Endothelial cell of hepatic sinusoid (primary cell): Measurements from ENCODE around the gene RASAL2.
"Not testable (repeated sequence)": the region's sequence is repeated elsewhere in the genome, so short reads cannot be mapped to it uniquely, and the experiment has no call there.

Experiments
- in situ Hi-C: cut with HindIII; loops from 2 replicates; pipeline ENCODE4 v1.10.0; 2017; ENCODE audit warnings: low sequenced_read_pairs

Gene RASAL2

GRCh38 chr1:178109348-178110143 is 15.6 kb downstream of the RASAL2 start:
- in situ Hi-C loops, result no loop called here

GRCh38 chr1:178115260-178115659 is 21.4 kb downstream of the RASAL2 start:
- in situ Hi-C loops, result no loop called here

- in situ Hi-C loops, result no loop called here
Observed at GRCh38 chr1:178118524-178118923, 24.6 kb downstream of the RASAL2 start.

GRCh38 chr1:178119628-178120027 is 25.7 kb downstream of the RASAL2 start:
- in situ Hi-C loops, result no loop called here

- in situ Hi-C loops, result no loop called here
Observed at GRCh38 chr1:178120088-178120487, 26.2 kb downstream of the RASAL2 start.

- in situ Hi-C loops, result not testable (repeated sequence)
Observed at GRCh38 chr1:178120520-178121052, 26.7 kb downstream of the RASAL2 start.

GRCh38 chr1:178121883-178122282 is 28.0 kb downstream of the RASAL2 start:
- in situ Hi-C loops, result no loop called here

GRCh38 chr1:178122283-178122682 is 28.4 kb downstream of the RASAL2 start:
- in situ Hi-C loops, result no loop called here

GRCh38 chr1:178124115-178124514 is 30.2 kb downstream of the RASAL2 start:
- in situ Hi-C loops, result no loop called here

GRCh38 chr1:178126261-178126660 is 32.4 kb downstream of the RASAL2 start:
- in situ Hi-C loops, result no loop called here

- in situ Hi-C loops, result no loop called here
Observed at GRCh38 chr1:178126741-178127185, 32.9 kb downstream of the RASAL2 start.

- in situ Hi-C loops, result no loop called here
Observed at GRCh38 chr1:178127482-178128191, 33.7 kb downstream of the RASAL2 start.

- in situ Hi-C loops, result loop anchor here (5.0 kb wide), 1 partner anchor 39 kb away; no protein-coding TSS in a partner anchor
Observed at GRCh38 chr1:178133239-178133989, 39.5 kb downstream of the RASAL2 start.

GRCh38 chr1:178134061-178134460 is 40.2 kb downstream of the RASAL2 start:
- in situ Hi-C loops, result loop anchor here (5.0 kb wide), 1 partner anchor 38 kb away; no protein-coding TSS in a partner anchor

- in situ Hi-C loops, result no loop called here
Observed at GRCh38 chr1:178137238-178137637, 43.3 kb downstream of the RASAL2 start.

- in situ Hi-C loops, result no loop called here
Observed at GRCh38 chr1:178142806-178143205, 48.9 kb downstream of the RASAL2 start.

GRCh38 chr1:178143730-178144690 is 50.1 kb downstream of the RASAL2 start:
- in situ Hi-C loops, result no loop called here

- in situ Hi-C loops, result no loop called here
Observed at GRCh38 chr1:178145605-178146004, 51.7 kb downstream of the RASAL2 start.

GRCh38 chr1:178146436-178146835 is 52.5 kb downstream of the RASAL2 start:
- in situ Hi-C loops, result no loop called here

GRCh38 chr1:178150610-178151009 is 56.7 kb downstream of the RASAL2 start:
- in situ Hi-C loops, result no loop called here
